NB4 (cell line): Measurements from ENCODE around the gene HTT.
A peak's percentile ranks its signal among the peaks of the same experiment; 100 is the strongest.

Experiments
- DNase-seq: peaks from one replicate; pipeline ENCODE4 v3.0.0; 2010; ENCODE audit warnings: low read depth
- H3K4me3 ChIP-seq: one replicate; pipeline ENCODE4 v1.5.1; 2011; ENCODE audit warnings: mild to moderate bottlenecking, low read depth, low read length, moderate library complexity
- MYC ChIP-seq: IDR thresholded peaks from 2 replicates; pipeline ENCODE4 v1.6.1; 2011; ENCODE audit warnings: low read depth, low read length
- POLR2A ChIP-seq: IDR thresholded peaks from 2 replicates; pipeline ENCODE4 v1.6.1; 2011; ENCODE audit warnings: mild to moderate bottlenecking; ENCODE audit not compliant: insufficient read length; ENCODE audit errors: extremely low read depth
- TF ChIP-seq, protein P1 (sequence below): IDR thresholded peaks from 2 replicates; pipeline ENCODE4 v1.6.1; 2011; ENCODE audit warnings: low read depth, low read length
- TF ChIP-seq, protein P2 (sequence below): IDR thresholded peaks from one replicate; pipeline ENCODE4 v1.5.1; 2012; ENCODE audit warnings: low read depth, low read length

HTT gene

DNA sequence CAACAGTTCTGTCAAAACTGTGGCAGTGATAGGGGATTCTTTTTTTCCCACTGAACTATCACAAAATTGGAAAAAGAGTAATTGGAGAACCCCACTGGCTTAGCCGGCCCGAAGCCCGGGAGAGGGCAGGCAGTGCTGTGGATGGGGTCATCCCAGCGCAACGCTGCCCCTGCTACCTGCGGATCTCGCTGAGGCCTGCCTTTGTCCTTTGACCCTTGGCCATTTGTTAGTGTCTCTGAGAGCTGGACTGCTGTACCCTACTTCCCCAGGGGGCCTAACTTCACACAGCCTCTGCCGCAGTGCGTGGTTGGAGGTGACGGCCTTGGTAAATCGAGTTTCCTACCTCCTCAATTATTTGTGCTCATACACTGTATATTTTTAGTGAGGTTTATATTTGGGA lies 131.5 kb downstream of the HTT start:
- TF ChIP-seq, protein P1, sequence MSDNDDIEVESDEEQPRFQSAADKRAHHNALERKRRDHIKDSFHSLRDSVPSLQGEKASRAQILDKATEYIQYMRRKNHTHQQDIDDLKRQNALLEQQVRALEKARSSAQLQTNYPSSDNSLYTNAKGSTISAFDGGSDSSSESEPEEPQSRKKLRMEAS: no peak
- TF ChIP-seq, protein P2, sequence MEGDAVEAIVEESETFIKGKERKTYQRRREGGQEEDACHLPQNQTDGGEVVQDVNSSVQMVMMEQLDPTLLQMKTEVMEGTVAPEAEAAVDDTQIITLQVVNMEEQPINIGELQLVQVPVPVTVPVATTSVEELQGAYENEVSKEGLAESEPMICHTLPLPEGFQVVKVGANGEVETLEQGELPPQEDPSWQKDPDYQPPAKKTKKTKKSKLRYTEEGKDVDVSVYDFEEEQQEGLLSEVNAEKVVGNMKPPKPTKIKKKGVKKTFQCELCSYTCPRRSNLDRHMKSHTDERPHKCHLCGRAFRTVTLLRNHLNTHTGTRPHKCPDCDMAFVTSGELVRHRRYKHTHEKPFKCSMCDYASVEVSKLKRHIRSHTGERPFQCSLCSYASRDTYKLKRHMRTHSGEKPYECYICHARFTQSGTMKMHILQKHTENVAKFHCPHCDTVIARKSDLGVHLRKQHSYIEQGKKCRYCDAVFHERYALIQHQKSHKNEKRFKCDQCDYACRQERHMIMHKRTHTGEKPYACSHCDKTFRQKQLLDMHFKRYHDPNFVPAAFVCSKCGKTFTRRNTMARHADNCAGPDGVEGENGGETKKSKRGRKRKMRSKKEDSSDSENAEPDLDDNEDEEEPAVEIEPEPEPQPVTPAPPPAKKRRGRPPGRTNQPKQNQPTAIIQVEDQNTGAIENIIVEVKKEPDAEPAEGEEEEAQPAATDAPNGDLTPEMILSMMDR: no peak
- TF ChIP-seq POLR2A (no peak), MYC (no peak)
- H3K4me3 ChIP-seq: no peak overlapping the region
- no peak for DNase-seq

DNA sequence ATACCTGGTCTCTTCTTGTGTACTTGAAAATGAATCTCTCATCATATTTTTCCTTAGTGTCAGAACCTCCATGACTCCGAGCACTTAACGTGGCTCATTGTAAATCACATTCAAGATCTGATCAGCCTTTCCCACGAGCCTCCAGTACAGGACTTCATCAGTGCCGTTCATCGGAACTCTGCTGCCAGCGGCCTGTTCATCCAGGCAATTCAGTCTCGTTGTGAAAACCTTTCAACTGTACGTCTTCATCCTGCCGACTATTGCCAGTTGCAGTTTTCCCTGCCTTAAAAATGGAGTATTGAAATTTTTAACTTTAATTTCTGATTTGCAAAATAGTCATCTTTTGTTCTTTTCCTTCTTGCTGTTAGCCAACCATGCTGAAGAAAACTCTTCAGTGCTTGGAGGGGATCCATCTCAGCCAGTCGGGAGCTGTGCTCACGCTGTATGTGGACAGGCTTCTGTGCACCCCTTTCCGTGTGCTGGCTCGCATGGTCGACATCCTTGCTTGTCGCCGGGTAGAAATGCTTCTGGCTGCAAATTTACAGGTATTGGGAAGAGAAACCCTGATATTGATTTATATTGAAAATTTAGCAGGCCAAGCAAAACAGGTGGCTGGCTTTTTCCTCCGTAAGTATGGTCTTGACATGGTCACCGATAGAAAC lies 132.1 kb downstream of the HTT start:
- DNase-seq: no peak
- TF ChIP-seq, protein P1: no peak
- TF ChIP-seq POLR2A: no peak
- TF ChIP-seq, protein P2: no peak
- no peak for TF ChIP-seq MYC

DNA sequence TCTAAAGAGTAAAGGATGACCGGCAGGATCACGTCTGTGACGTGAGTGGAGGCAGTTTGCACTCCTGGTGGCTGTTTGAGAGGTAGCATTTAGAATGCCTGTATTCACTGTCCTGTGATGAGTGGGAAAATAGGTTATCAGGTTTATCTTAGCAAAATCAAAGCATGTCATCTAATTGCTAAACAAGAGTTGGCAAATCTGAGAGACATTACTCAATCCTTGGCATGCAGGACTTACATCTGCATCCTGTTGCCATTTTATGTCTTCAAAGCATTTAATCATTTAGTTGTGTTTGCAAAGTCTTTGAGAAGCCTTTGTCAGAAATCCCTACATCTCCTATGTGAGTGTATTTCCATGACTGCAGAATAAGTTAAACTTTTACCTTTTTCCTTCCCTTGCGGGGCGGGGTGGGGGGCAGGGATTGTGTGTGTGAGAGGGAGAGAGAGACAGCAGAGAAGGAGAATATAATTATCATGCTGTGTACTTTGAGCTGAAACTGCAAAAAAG lies 133.1 kb downstream of the HTT start:
- no peak overlapping the region for H3K4me3 ChIP-seq
- DNase-seq: peak; percentile 30
- TF ChIP-seq MYC: no peak; the same call in 1 of the 2 replicates
- TF ChIP-seq, protein P1: no peak
- no peak for TF ChIP-seq POLR2A

More for the DNA sequence above, 132.1 kb downstream of the HTT start:
- H3K4me3 ChIP-seq: no peak overlapping the region

DNA sequence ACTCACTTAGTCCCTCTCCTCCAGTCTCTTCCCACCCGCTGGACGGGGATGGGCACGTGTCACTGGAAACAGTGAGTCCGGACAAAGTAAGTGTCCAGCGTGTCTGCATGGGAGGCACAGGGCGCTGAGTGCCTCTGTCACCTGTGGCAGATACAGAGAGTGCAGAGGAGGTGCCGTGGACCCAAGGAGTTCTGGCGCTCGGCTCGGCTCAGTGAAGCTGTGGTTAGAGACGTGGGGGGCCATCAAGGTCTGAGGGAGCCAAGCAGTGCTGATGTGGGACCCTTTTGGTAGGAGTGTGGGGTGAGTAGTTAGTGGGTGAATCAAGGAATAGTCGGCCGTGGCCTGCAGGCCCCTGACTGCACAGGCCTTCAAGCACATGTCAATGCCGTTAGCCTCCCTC lies 134.3 kb downstream of the HTT start:
- TF ChIP-seq, protein P1: no peak
- TF ChIP-seq, protein P2: no peak
- no peak for TF ChIP-seq MYC
- no peak for TF ChIP-seq POLR2A
- H3K4me3 ChIP-seq: no peak overlapping the region
- no peak for DNase-seq

DNA sequence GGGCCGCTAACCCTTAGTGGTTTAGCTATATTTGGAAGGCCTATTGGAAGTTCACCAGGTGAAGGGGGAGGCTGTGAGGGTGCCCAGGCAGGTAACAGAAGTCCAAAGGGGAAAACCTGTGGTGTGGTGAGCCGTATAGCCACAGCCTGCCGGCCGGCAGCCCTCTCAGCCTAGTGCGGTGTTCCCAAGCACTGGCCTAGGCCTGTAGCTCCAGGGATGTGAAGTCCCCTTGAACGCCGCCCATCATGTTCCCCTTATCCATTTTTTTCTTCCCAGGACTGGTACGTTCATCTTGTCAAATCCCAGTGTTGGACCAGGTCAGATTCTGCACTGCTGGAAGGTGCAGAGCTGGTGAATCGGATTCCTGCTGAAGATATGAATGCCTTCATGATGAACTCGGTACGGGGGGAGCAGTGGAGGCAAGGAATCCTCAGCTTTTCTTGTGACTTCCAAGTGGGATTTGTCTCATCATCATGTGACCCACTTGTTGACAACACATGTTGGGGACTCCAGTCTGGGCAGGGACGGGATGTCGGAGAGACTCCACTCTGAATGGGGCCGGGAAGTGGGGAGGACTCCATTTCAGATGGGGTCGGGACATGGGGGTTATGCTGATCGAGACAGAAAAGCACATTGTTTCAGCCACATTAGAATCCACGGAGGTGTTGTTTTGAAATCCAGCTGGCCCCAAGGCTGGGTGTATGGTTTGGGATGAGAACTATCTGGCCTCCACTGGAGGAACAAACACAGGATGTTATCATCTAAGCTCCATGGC lies 135.3 kb downstream of the HTT start:
- TF ChIP-seq POLR2A (no peak), MYC (no peak)
- TF ChIP-seq, protein P2: no peak
- TF ChIP-seq, protein P1: no peak
- H3K4me3 ChIP-seq: no peak overlapping the region

DNA sequence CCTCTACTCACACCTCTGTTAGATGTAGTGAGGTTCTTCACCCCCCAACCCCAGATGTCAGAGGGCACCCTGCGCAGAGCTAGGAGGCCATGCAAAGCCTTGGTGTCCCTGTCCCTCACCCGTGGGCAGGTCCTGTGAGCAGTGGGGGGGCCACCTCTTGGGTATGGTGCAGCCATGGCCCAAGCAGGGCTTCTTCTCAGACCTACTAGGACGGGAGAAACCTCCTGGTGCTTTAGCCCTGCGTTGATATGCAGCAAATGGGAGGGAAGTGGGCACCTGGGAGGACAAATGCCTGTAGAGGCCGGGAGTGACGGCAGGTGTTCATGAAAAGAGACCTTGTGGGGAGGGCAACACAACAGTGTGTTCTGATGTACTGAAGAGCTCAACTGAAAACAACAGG lies 136.0 kb downstream of the HTT start:
- no peak for DNase-seq
- TF ChIP-seq, protein P1: no peak
- TF ChIP-seq MYC (no peak), POLR2A (no peak)
- TF ChIP-seq, protein P2: no peak
- no peak overlapping the region for H3K4me3 ChIP-seq

More for the DNA sequence above, 135.3 kb downstream of the HTT start:
- no peak for DNase-seq
